BJ (cell line): ENCODE results near the gene AOPEP. TPM values are rescaled to one million over a fixed set of nuclear protein-coding genes. Genes with fewer than 3 reads are reported as not detected.
A peak's percentile ranks its signal among the peaks of the same experiment; 100 is the strongest.

Experiments
- CTCF ChIA-PET: fragments of 350-600 bp; formaldehyde crosslinking; extraction: SDS; loops from one replicate; lab custom pipeline; 2021; ENCODE audit warnings: antibody characterized with exemption, inconsistent platforms; lab: Yijun Ruan, JAX
- POLR2A ChIA-PET: fragments of 300-600 bp; sonication (Branson Sonifier 250); formaldehyde crosslinking; extraction: SDS; loops from one replicate; lab custom pipeline; 2021; ENCODE audit warnings: antibody characterized with exemption; lab: Charles Lee
- DNase-seq: peaks from one replicate; pipeline ENCODE4 v3.0.0-alpha.2; 2011; ENCODE audit warnings: low read depth
- H3K27me3 ChIP-seq: 2 replicates; pipeline ENCODE4 v1.6.0; 2011; ENCODE audit warnings: low read length; ENCODE audit not compliant: control insufficient read depth, insufficient read depth
- H3K36me3 ChIP-seq: 2 replicates; pipeline ENCODE4 v1.5.1; 2011; ENCODE audit warnings: low read length; ENCODE audit not compliant: control insufficient read depth, insufficient read depth
- H3K4me3 ChIP-seq: 2 replicates; pipeline ENCODE4 v1.5.1; 2011; ENCODE audit warnings: low read depth, mild to moderate bottlenecking, control low read depth, low read length
- polyA plus RNA-seq: library from polyadenylated mRNA; depleted of rRNA; stranded (reverse); fragments of >200 nt; gene quantifications from 2 replicates; pipeline ENCODE4 v1.2.3, GENCODE V29; 2011
- TF ChIP-seq, protein P1 (sequence below): IDR thresholded peaks from 2 replicates; pipeline ENCODE4 v1.5.1; 2011; ENCODE audit warnings: low read depth, mild to moderate bottlenecking, control low read depth, inconsistent platforms, low read length, moderate library complexity; ENCODE audit not compliant: insufficient read depth

Gene AOPEP
- polyA plus RNA-seq, 1 experiment, result 52.1 TPM

DNA sequence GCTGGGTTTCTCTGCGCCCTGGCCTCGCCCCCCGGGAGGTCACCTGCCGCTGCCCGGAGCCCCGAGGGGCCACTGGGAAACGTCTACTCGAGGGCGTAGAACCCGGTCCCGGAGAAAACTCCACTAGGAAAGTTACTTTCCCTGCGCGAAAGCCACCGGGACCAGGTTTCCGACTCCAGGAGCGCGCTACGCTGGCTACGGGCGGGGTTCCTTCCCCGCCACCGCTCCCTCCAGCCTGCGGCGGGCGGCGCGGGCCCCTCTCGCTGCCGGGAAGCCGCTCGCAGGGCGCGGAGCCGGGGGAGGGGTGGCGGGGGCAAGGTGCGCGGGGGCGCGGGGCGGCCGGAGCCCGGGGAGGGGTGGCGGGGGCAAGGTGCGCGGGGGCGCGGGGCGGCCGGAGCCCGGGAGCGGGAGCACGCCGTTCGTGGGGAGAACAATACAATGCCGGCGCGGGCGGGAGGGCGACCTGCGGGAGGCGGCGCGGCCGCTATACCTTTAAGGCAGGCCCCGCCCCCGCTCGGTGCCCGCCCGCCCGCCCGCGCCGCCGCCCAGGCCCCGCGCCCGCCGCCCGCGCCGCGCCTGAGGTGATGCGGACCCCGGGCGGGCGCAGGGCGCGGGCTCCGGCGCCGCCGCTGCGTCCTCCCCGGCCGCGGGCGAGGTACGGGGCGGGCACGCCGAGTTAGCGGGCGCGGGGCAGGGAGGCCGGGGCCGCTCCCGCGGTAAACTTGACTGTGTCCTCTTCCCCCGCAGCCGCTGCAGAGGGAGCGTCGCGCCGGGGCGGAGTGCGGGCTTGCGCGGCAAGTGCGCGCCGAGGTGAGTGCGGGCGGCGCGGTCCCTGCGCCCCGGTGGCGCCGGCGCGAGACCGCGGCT lies 278.1 kb downstream of the AOPEP start:
- Histone ChIP-seq H3K4me3 (peak overlapping the region; percentile 87), H3K27me3 (no peaks in the 10 kb centered on the region), H3K36me3 (peaks cover 2% of the 10 kb centered on the region)
- ChIA-PET POLR2A (no interaction called here), CTCF (no interaction called here)
- TF ChIP-seq, protein P1, sequence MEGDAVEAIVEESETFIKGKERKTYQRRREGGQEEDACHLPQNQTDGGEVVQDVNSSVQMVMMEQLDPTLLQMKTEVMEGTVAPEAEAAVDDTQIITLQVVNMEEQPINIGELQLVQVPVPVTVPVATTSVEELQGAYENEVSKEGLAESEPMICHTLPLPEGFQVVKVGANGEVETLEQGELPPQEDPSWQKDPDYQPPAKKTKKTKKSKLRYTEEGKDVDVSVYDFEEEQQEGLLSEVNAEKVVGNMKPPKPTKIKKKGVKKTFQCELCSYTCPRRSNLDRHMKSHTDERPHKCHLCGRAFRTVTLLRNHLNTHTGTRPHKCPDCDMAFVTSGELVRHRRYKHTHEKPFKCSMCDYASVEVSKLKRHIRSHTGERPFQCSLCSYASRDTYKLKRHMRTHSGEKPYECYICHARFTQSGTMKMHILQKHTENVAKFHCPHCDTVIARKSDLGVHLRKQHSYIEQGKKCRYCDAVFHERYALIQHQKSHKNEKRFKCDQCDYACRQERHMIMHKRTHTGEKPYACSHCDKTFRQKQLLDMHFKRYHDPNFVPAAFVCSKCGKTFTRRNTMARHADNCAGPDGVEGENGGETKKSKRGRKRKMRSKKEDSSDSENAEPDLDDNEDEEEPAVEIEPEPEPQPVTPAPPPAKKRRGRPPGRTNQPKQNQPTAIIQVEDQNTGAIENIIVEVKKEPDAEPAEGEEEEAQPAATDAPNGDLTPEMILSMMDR, result no peak
- DNase-seq, result no peak

DNA sequence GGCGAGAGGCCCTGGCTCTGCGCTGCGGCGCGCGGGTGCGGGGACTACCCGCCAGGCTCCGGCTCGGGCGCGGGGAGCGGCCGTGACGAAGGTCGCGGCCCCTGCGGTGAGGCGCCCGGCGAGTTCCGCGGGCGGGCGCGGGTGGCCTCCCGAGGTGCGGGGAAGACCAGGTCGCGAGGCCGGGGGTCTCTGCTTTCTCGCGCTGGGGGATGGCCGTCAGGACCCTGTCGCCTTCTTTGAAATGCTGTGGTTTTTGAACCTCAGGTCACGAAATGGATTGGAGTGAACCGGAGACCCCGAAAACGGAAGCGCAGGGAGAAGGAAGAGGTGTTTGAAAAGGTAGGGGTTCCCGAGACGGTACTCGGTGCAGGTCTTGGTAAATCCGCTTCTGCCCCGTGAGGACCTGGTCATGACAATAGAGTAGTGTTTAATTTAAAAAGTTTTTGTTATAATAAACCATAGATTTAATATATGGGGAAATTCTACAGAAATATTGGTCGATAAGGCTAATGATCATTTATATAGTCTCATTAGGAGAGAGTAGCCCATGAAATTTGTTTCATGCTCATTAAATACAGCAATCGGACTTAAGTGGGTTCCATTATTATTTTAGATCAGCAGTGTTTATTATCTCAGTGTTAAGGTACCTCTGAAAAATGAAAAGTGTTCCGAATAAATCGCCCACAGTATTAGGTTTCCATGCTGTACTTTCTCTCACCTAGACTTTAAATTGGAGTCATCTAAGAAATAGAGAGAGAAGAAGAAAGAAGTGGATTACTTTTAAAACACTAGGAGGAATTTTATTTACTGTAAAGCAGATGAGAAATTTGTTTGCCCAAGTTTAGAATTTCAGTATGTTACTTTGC lies 279.0 kb downstream of the AOPEP start:
- TF ChIP-seq, protein P1, result no peak
- DNase-seq, result no peak
- Histone ChIP-seq H3K27me3 (no peaks in the 10 kb centered on the region), H3K36me3 (peaks cover 3% of the 10 kb centered on the region), H3K4me3 (peak overlapping the region; percentile 87)
- ChIA-PET CTCF (interaction anchor here (2.5 kb wide), 1 partner anchor 324 kb away, joined by 16 read pairs; no protein-coding TSS in a partner anchor), POLR2A (interaction anchor here (0.5 kb wide), 1 partner anchor 48 kb away, joined by 3 read pairs; no protein-coding TSS in a partner anchor)

DNA sequence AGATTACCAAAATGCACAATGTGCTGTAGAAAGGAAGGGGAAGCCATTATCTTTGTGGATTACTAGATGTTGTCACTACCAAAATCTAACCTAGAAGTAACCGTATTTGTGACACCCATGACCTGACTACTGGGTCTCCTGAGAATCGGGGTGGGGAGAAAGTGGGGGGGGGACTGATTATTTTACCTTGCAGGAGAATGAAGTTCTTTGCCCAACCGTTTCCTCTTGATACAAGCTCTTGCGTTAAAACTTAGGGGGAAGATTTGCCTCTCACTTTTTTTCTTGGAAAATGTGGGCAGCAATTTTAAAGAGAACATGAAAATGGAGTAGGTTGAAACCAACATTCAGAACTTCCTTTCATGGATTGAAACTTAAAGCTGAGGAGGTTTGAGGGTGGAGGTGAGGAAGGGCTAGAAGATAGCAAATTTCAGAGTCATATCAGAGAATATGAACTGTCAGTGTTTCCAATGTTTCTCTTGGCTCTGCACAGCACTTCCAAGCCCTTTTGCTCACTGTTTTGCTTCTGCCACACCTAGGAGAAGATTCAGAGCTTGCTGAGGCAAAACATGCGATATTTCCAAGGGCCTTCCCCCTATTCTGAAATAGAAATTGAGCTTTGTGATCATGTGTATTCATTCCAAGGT lies 280.8 kb downstream of the AOPEP start:
- ChIA-PET CTCF (interaction anchor here (0.8 to 2.5 kb wide), 6 partner anchors 18 to 332 kb away, joined by 3 to 16 read pairs (median 4); no protein-coding TSS in a partner anchor), POLR2A (interaction anchor here (0.6 to 1.1 kb wide), 4 partner anchors 10 to 94 kb away, joined by 3 to 6 read pairs (median 5); no protein-coding TSS in a partner anchor)
- no peaks in the 10 kb centered on the region for H3K27me3 ChIP-seq
- TF ChIP-seq, protein P1, result no peak
- peak overlapping the region; percentile 87 for H3K4me3 ChIP-seq
- DNase-seq, result no peak
- peaks cover 3% of the 10 kb centered on the region for H3K36me3 ChIP-seq

DNA sequence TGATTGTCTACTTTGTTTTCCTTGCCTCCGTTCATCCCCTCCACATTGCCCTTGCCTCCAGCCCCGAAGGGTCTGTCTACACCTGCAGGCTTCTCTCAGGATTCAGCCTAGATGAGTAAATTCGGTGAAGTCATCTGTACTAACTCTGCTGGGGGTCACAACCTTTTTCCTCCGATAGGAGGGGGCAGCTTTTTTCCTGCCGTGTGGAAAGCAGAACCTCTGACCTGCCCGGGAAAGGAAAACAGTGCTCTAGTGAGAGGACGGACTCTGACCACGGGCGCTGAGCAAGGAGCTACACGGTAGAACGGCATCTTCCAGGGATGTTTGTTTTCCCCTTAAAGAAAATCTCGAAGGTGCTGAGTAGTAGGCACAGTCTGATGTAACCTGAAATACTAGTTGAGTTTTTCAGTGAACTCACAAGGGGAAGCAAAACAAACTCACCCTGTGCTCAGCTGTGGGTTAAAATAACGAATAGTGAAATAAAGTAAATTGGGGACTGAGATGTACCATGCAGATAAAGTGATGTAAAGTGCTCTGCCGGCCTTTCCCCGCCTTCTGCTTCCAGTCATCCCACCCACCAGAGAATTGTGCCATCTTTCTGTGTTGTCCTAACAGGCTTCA lies 281.8 kb downstream of the AOPEP start:
- Histone ChIP-seq H3K36me3 (peaks cover 3% of the 10 kb centered on the region), H3K4me3 (peak overlapping the region; percentile 87), H3K27me3 (no peaks in the 10 kb centered on the region)
- TF ChIP-seq, protein P1, result no peak
- DNase-seq, result no peak
- ChIA-PET POLR2A (interaction anchor here (0.8 to 1.1 kb wide), 4 partner anchors 9 to 95 kb away, joined by 3 to 6 read pairs (median 4); no protein-coding TSS in a partner anchor), CTCF (interaction anchor here (0.6 to 2.5 kb wide), 10 partner anchors 17 to 333 kb away, joined by 3 to 16 read pairs (median 4); no protein-coding TSS in a partner anchor)
